ENCODE measurements around the gene TSPAN9. TPM values are rescaled to one million over a fixed set of nuclear protein-coding genes. Genes with fewer than 3 reads are reported as not detected.

TSPAN9 gene
- total RNA-seq, 1 donor from 2014 or later = 22.4 TPM

DNA sequence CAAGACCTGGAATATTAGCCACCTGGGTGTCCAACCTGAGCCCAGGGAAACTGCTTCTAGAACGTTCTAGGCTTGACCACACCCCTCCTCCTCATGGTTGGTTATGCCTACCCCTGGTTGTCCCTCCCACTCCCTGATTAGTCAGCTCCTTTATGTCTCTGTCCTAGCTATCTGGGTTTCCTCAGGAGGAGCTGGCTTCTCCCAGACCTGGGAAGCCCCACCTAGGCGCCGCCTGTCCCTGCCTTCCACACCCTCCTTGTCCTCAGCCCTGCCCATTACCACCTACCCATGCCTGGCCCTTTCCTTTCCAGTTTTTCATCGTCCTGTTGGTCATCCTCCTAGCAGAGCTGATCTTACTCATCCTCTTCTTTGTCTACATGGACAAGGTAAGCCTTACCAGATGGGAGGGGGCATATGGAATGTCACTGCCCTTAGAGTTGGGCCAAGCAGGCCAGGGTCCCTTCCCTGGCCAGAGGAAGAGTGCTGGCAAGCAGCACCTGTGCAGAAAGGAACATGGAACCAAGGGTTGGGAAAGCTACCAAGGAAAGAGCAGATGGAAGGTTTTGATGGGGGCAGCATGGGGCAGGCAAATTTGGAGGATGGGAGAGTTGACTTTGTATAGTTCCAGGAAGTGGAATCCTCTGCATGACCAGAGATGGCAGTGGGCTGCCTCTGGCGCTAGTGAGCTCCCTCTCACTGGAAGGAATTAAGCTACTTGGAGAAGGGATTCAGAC is 201.7 kb downstream of the TSPAN9 start:
- no peak for FAIRE-seq
- no peak for DNase-seq (ENCODE audit: low spot score in 2 of 2)

DNA sequence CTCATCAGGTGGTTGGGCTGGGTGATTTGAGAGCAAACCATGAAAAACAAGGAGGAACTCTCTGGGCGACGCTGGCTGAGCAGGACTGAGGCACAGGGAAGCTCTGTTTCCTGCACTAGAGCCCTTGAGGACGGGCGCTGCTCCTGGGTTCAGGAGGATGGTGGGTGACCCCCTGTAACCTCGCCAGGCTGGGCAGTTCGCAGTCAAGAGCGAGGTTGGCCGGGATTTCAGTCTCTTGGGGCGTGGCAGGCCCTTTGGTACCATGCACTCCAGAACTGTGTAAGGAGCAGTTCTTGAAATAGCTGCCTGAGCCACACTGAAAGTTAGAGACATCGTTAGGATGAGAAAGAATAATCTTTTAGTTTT is 202.2 kb downstream of the TSPAN9 start:
- DNase-seq (ENCODE audit: low spot score in 2 of 2) = no peak
- FAIRE-seq = no peak

GRCh38 chr12:3279832-3280231 is 202.7 kb downstream of the TSPAN9 start:
- FAIRE-seq (no peak), DNase-seq (ENCODE audit: low spot score in 2 of 2) (no peak)

DNA sequence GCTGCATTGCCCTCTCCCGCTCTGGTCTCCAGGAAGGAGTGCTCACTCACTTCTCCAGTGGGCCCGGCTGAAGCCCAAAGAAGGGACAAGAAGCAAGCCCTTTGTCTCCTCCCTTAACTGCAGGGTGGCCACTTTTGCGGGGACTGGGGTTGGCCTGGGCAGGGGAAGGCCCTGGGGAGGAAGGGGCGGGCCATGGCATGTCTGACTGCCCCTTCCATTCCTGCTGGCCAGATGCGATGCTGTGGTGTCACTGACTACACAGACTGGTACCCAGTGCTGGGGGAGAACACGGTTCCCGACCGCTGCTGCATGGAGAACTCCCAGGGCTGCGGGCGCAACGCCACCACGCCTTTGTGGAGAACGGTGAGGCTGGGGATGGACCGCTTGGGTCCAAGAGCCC is 203.8 kb downstream of the TSPAN9 start:
- FAIRE-seq (no peak), DNase-seq (ENCODE audit: low spot score in 2 of 2) (no peak)

DNA sequence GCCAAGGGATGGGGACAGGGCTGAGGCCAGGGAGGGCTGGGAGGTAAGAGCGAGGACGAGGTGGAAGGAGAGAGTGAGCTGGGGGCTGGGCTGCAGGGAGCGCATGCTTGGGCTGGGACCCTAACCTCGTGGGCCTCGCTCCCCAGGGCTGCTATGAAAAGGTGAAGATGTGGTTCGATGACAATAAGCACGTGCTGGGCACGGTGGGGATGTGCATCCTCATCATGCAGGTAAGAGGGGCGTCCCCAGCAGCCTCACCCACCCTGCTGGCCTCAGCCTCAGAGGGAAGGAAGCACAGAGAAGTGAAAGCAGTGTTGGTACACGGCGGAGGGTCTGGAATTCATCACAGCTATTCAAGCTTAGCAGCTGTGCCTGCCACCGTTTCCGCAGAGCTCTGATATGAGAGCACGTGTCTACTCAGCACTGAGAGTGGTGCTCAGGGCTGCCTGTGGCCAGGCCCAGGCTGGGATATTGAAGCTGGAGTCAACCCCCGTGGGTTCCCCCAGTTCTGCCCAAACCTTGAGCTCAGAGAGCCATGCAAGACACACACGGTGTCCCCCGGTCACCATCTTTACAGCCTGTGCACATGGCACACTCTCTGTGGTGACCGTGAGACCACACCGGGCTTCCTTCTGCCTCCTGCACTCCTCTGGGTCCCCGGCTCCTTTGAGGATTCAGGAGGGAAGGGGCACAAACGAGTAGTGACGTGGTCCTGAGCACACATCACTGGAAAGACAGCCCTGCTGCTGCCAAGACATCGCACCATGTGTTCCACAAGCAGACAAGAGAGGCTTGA is 204.6 kb downstream of the TSPAN9 start:
- DNase-seq (ENCODE audit: low spot score in 2 of 2) (no peak), FAIRE-seq (no peak)

DNA sequence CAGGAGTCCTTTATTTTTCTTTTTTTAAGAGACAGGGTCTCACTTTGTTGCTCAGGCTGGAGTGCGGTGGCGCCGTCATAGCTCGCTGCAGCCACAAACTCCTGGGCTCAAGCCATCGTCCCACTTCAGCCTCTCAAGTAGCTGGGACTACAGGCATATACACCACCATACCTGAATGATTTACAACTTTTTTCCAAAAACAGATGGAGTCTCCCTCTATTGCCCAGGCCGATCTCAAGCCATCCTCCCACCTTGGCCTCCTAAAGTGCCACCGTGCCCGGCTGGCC is 205.1 kb downstream of the TSPAN9 start:
- FAIRE-seq = no peak
- no peak for DNase-seq (ENCODE audit: low spot score in 2 of 2)

- DNase-seq (ENCODE audit: low spot score in 2 of 2) (no peak), FAIRE-seq (no peak)
Measured at GRCh38 chr12:3283137-3283680, 206.0 kb downstream of the TSPAN9 start.

GRCh38 chr12:3284405-3284804 is 207.2 kb downstream of the TSPAN9 start:
- FAIRE-seq (no peak), DNase-seq (ENCODE audit: low spot score in 2 of 2) (no peak)

- FAIRE-seq = no peak
- DNase-seq (ENCODE audit: low spot score in 2 of 2) = no peak
Measured at GRCh38 chr12:3285570-3285969, 208.4 kb downstream of the TSPAN9 start.

DNA sequence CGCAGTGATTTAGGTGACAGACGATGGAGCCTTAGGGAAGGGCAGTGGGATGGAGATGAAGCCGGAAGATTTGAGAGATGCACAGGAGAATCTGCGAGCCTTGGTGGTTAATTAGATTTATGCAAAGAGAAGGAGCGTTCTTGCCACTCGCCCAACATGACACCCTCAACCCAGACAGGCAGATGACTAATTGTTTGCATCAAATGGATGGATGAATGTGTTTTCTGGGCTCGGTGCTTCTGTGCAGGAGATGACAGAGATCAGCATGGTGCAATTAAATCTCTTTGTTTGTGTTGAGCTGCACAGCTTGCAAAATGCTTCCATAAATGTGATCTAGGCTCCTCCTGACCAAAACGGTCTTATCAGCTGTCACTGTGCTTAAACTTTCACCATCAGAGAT is 211.5 kb downstream of the TSPAN9 start:
- FAIRE-seq = no peak
- peak in 1 of 2 donors; percentile 47 for DNase-seq (ENCODE audit: low spot score in 2 of 2)

GRCh38 chr12:3289702-3290101 is 212.5 kb downstream of the TSPAN9 start:
- DNase-seq (ENCODE audit: low spot score in 2 of 2) (no peak), FAIRE-seq (no peak)

GRCh38 chr12:3291939-3292338 is 214.8 kb downstream of the TSPAN9 start:
- DNase-seq (ENCODE audit: low spot score in 2 of 2) (no peak), FAIRE-seq (no peak)

DNA sequence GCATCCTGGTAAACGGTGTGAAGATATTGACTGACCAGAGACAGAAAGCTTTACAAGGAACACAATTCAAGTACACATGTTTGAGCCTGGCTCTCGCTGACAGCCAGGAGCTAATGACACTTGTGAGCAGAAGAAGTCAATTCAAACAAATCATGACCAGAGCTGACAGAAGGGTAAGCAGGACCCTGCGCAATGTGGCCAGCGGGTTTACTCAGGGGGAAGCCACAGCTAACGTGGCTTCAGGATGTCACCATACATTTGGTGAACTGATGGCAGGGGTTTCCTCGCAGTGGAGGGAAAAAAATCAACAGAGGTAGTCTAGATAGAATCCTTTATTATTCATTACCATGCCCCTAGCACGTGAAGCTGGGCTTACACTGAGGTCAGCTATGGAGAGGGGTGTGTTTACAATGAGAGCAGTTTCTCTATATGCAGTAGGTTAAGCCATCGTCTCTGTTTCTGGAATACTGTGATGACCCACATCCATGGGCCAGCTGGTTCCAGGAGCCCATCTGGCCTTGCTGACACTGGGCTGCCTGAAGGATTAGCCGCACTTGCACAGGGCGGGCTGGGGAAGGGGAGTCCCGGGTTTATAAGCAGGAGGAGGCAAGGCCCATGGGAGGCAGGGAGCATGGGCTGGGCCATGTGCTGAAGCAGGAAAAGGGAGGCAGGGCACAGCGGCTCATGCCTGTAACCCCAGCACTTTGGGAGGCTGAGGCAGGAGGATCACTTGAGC is 215.7 kb downstream of the TSPAN9 start:
- no peak for DNase-seq (ENCODE audit: low spot score in 2 of 2)
- no peak for FAIRE-seq

GRCh38 chr12:3293446-3294161 is 216.4 kb downstream of the TSPAN9 start:
- FAIRE-seq (no peak), DNase-seq (ENCODE audit: low spot score in 2 of 2) (no peak)

GRCh38 chr12:3294481-3294911 is 217.3 kb downstream of the TSPAN9 start:
- DNase-seq (ENCODE audit: low spot score in 2 of 2) (no peak), FAIRE-seq (no peak)

DNA sequence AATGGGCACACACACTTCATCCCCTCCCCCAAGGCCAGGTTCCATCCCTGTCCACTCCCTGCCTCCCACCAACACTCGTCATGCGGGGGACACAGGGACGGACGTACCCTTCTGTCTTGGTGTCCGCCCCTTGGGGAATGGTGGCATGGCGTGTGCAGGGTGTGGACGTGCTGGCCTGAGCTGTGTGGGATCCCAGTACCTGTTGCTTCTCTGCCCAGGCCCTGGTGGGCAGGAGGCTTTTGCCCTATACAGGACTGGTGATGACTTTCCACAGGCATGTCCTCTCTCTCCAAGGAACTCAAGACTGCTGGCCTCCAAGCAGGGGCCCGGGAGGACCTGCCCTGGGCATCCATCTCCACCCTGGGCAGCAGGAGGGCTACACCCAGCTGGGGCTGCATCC is 218.0 kb downstream of the TSPAN9 start:
- DNase-seq (ENCODE audit: low spot score in 2 of 2) (no peak), FAIRE-seq (no peak)

GRCh38 chr12:3295646-3296408 is 218.6 kb downstream of the TSPAN9 start:
- DNase-seq (ENCODE audit: low spot score in 2 of 2) (no peak), FAIRE-seq (no peak)

DNA sequence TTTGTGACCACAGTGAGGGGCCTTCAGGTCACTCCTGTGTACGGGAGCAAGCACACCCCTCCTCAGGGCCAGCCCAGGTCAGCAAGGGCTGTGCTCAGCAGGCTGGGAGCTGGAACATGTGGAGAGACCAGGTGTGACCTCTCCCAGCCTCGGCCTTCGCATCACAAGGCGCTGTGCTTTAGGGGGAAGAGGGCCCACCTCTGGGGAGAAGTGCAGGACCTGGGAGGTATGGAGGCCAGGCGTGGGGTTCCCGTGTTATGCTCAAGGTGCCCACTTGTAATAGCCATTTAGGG is 219.2 kb downstream of the TSPAN9 start:
- no peak for FAIRE-seq
- DNase-seq (ENCODE audit: low spot score in 2 of 2) = no peak

GRCh38 chr12:3298603-3299002 is 221.4 kb downstream of the TSPAN9 start:
- FAIRE-seq = no peak

More at GRCh38 chr12:3298603-3299002, 221.4 kb downstream of the TSPAN9 start:
- no peak for DNase-seq (ENCODE audit: low spot score in 2 of 2)
